Progenitor cell of endocrine pancreas (in vitro differentiated cells): ENCODE measurements around the gene SPPL2C. TPM values are rescaled to one million over a fixed set of nuclear protein-coding genes. Genes with fewer than 3 reads are reported as not detected.

Experiments used
- DNase-seq: peaks from one replicate; pipeline ENCODE4 v3.0.0; 2021; ENCODE audit warnings: low spot score; ENCODE audit not compliant: unreplicated experiment
- H3K27ac Mint-ChIP-seq: 2 replicates; pipeline ENCODE4 v1.8.0; 2021; ENCODE audit warnings: mild to moderate bottlenecking, moderate library complexity, mixed read lengths
- H3K27me3 Mint-ChIP-seq: 2 replicates; pipeline ENCODE4 v1.8.0; 2021; ENCODE audit warnings: mixed read lengths
- H3K36me3 Mint-ChIP-seq: 2 replicates; pipeline ENCODE4 v1.8.0; 2022; ENCODE audit warnings: mixed read lengths; ENCODE audit not compliant: insufficient read depth
- H3K4me1 Mint-ChIP-seq: 2 replicates; pipeline ENCODE4 v1.8.0; 2021; ENCODE audit warnings: low read depth, mixed read lengths
- H3K4me3 Mint-ChIP-seq: 2 replicates; pipeline ENCODE4 v1.8.0; 2021; ENCODE audit warnings: low read depth, mild to moderate bottlenecking, moderate library complexity, mixed read lengths
- H3K9me3 Mint-ChIP-seq: 2 replicates; pipeline ENCODE4 v1.8.0; 2021; ENCODE audit warnings: low read depth, mixed read lengths
- CTCF ChIP-seq: fragments of 200-600 bp; sonication (generic); IDR thresholded peaks from one replicate; pipeline ENCODE4 v1.5.0; 2021; ENCODE audit warnings: antibody characterized with exemption, mild to moderate bottlenecking; ENCODE audit not compliant: unreplicated experiment
- total RNA-seq: library from RNA; stranded (reverse); gene quantifications from 2 replicates; pipeline ENCODE4 v1.2.1, GENCODE V29; 2021

The SPPL2C gene
- total RNA-seq, 1 donor from 2014 or later, result not detected

DNA sequence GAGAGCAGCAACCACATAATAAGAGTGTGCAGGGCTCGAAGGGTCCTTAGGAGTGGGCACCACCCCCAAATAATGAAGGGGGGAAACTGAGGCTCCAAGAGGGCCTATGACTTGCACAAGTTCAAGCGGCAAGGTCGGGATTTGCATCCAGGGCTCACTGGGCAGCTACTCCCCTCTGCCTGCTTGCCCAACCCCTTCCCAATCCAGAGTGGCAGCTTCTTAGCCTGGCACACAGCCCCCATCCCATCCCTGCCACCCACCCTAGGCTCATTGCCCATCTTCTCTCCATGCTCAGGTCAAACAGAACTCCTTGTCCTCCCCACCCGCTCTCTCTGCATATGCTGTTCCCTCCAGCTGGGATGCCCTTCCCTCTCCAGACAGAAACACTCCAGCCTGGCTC, 2.4 kb downstream of the SPPL2C start:
- no peak for TF ChIP-seq CTCF
- H3K27ac Mint-ChIP-seq, result no peak overlapping the region
- no peaks in the 10 kb centered on the region for H3K36me3 Mint-ChIP-seq
- no peaks in the 10 kb centered on the region for H3K9me3 Mint-ChIP-seq
- no peaks in the 10 kb centered on the region for H3K4me1 Mint-ChIP-seq
- peaks cover 20% of the 10 kb centered on the region for H3K27me3 Mint-ChIP-seq
- no peak for DNase-seq
- H3K4me3 Mint-ChIP-seq, result no peak overlapping the region

GRCh38 chr17:45847747-45848146, 3.1 kb downstream of the SPPL2C start:
- Mint-ChIP-seq H3K4me1 (no peaks in the 10 kb centered on the region), H3K9me3 (no peaks in the 10 kb centered on the region), H3K27me3 (peaks cover 26% of the 10 kb centered on the region)

DNA sequence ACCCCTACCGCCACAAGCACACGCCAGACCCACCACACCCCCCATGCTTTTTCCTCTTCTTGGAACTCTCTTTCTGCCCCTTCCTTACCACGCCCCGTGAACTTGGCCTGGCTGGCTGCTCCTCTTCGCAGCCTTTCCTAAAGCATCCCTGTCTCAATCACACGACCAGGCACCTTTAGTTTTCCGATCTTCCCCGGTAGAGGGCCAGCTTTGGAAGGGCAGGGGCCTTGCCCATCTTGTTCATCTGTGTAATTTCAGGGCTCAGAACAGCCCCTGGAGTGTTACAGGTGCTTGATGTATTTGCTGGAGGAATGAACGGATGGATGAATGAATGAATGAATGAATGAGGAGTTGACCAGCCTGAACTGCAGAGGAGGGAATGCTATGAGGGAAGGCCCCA, 3.7 kb downstream of the SPPL2C start:
- H3K9me3 Mint-ChIP-seq, result no peaks in the 10 kb centered on the region
- no peaks in the 10 kb centered on the region for H3K4me1 Mint-ChIP-seq
- TF ChIP-seq CTCF, result no peak
- no peak overlapping the region for H3K4me3 Mint-ChIP-seq
- H3K36me3 Mint-ChIP-seq, result no peaks in the 10 kb centered on the region
- H3K27me3 Mint-ChIP-seq, result peaks cover 27% of the 10 kb centered on the region
- H3K27ac Mint-ChIP-seq, result no peak overlapping the region
- no peak for DNase-seq

More at GRCh38 chr17:45847747-45848146, 3.1 kb downstream of the SPPL2C start:
- DNase-seq, result no peak
- Mint-ChIP-seq H3K27ac (no peak overlapping the region), H3K4me3 (no peak overlapping the region), H3K36me3 (no peaks in the 10 kb centered on the region)
- no peak for TF ChIP-seq CTCF

GRCh38 chr17:45848868-45849535, 4.3 kb downstream of the SPPL2C start:
- Mint-ChIP-seq H3K36me3 (no peaks in the 10 kb centered on the region), H3K4me1 (no peaks in the 10 kb centered on the region), H3K27me3 (peaks cover 27% of the 10 kb centered on the region), H3K4me3 (no peak overlapping the region), H3K9me3 (no peaks in the 10 kb centered on the region), H3K27ac (no peak overlapping the region)
- no peak for DNase-seq
- TF ChIP-seq CTCF, result no peak

DNA sequence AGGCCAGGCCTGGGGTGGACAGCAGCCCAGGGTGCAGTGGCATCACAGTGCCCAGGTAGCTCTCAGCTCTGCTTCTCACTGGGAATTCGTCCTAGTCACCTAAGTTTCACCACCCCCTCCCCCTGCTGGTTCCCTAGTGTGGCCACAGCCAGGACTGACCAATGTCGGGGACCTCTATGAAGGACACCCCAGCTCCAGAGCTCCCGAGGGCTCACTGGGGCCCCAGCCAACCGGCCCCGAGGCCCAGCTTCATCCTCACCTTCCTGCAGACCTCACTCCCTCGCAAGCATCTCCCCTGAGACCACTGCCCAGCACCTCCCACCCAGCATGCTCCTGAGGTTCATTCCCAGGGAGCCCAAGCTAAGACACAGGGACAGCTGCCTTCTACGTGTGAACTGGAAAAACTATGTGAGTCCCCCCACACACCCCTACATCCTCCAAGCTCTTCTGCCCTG, 4.9 kb downstream of the SPPL2C start:
- TF ChIP-seq CTCF, result no peak
- no peaks in the 10 kb centered on the region for H3K9me3 Mint-ChIP-seq
- H3K4me3 Mint-ChIP-seq, result no peak overlapping the region
- peaks cover 32% of the 10 kb centered on the region for H3K27me3 Mint-ChIP-seq
- no peak overlapping the region for H3K27ac Mint-ChIP-seq
- no peaks in the 10 kb centered on the region for H3K4me1 Mint-ChIP-seq
- no peak for DNase-seq
- no peaks in the 10 kb centered on the region for H3K36me3 Mint-ChIP-seq
